ENCODE measurements around the gene TNIP2.
"Not testable (repeated sequence)": the region's sequence is repeated elsewhere in the genome, so short reads cannot be mapped to it uniquely, and the experiment has no call there.

Gene TNIP2

GRCh38 chr4:2743518-2744445, 12.4 kb downstream of the TNIP2 start:
- no peak for DNase-seq

GRCh38 chr4:2742823-2743517, 13.2 kb downstream of the TNIP2 start:
- no peak for DNase-seq

DNA sequence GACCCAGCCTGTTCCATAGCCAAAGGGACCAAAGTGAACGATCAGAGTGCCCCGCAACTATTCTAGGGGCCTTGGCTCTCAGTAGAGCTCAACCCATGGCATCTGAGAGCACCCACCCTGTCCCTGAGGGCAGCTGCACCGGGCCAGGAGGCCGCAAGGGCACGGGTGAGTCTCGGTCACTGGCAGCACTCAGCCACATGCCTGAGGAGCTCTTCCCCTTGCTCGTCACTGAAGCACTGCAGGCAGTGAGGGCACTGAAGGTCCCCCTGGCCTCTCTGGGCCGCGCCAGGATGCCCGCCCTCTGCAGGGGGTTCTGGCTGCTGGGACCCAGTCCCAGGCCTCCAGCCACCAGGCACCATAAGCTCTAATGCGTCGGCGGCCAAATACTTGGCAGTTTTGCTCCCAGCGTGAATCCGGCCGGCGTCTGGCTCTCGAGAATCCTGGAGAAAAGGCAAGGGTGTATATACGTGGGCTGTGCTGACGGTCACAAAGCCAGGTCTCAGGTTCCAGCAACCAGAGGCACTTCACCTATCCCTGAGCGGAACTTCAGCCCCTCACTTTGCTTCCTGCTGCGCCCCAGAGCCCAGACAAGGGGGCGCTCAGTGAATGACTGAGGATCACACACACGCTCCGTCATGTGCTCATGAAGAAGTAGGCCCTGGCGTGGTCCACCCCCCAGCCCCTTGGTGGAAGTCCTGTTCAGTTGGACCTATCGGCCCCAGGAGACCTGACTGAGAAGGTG, 13.9 kb downstream of the TNIP2 start:
- DNase-seq: no peak

DNA sequence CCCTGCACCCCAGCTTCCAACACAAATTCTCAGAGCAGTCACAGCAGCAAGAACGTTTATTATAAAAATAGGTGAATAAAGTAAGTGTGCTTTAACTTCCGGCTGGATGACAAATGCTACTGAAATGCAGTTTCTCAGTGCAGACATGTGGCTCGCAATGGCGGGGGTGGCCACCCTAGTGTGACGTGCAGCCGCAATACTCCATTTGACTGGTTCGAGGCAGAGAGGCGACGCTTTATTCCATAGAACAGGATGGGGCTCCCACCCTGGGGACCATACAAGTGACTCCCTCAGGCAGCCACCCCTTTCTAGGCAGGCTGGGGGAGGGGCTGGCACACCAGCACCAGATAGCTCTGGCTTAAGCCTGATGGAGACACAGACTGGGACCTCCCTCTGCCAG, 14.5 kb downstream of the TNIP2 start:
- no peak for DNase-seq

DNA sequence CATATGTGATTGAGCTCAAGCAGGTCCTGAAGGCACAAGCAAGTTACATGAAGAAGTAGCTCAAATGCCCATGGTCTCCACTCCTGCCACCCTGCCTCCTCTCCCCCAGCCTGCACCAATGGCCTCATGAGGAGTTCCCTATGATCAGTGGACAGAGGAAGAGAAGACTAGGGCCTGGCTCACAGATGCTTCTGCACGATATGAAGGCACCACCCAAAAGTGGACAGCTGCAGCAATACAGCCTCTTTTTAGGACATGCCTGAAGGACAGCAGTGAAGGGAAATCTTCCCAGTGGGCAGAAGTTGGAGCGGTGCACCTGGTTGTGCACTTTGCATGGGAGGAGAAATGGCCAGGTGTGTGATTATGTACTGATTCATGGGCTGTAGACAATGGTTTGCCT, 17.8 kb downstream of the TNIP2 start:
- not testable (repeated sequence) for DNase-seq

GRCh38 chr4:2735869-2736268, 20.3 kb downstream of the TNIP2 start:
- no peak for DNase-seq

DNA sequence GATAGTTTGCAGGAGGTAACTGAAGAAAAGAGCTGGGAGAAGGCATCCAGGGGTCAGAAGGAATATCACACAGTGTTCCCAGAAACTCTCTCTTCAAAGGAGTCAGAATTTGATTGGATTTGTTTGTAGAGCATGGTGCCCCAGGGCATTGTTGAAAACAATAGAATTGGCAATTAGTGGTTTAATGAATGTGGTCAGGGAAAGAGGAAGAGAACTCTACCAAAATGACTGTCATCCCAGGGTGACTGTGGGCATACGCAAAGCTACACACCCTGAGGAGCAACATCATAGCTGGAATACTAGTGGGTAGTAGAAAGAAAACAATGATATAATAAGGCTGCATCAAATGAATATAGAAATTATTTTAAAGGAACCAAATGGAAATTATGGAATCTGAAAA, 21.5 kb downstream of the TNIP2 start:
- DNase-seq: no peak

DNA sequence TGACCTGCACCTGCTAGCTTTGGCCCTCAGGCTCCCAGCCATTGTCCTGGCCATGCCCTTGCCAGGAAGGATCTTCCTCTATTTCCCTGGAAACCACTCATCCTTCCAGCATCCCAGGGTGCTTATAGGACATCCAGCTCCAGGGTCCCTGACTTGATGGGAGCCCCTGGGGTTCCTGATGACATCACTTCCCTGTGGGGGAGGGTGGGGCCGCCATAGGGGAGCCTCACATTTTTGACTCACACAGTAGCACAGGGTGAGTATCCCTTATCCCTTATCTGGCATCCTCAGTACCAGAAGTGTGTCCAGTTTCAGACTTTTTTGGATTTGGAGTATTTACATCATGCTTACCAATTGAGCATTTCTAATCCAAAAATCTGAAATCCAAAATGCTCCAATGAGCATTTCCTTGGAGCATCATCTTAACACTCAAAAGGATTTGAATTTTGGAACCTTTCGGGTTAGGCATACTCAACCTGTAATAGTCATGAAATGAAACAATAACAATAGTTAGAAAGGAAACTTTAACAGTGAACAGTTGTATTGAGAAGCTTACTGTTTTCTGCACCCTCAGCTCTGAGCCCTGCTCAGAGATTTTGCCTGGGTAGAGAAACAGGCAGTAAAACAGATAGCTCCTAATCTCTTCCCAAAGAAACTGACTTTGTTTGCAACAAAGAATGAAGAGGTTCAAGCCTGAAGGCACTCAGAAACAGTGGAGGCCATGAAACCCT, 22.1 kb downstream of the TNIP2 start:
- no peak for DNase-seq

DNA sequence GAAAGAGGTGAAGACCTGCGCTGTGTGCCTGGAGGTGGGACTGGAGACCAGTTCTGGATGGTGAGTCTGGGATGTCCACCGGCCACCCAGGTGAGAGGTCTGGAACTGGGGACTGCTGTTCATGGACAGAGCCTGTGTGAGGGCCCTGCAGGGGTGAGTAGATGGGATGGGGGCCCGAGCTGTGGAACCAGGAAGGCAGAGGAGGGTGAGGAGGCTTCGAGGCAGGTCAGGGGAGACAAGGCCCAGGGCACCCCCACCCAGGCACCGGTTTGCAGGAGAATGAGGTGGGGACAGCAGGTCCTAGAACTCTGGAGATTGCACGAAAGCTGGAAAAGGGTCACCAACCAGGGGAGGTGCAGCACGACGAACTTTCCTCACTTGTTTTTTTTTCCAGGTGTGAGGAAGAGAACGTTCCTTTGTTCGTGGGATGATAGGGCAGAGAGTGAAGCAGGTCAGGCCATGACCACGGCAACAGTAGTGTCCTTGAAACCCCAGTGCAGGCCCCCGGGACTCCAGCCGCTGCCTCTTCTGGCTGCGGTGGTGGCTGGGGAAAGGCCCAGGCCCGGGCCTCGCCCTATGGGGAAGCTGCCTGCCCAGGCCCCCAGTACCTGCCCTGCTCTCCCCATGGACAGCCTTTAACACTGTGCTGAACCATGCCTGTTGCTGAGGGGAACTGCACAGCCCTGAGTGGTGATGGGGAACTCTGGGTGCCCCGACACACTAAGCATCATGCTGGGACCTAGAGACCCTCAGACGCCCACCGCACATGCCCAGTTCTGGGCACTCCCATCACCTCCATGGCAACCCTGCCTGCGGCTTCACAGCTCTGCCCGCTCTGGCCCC, 22.9 kb downstream of the TNIP2 start:
- DNase-seq: no peak

DNA sequence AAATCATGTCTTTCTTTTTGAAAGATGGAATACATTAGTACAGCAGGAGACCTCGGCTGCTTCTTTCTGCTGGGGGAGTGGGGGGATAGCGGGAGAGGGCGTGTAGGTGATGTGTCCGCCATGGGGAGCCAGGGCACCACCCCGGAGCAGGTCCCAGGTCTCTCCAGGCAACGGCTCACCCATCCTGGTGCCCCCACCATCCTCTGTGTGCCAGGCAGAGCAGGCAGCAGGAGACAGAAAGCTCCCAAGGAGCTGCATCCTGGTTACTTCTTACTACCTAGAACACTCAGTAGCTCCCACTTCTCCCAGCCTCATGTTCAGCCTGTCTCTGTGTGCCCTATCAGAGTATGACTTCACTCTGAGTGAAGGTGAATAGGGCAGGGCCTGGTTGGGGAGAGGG, 23.6 kb downstream of the TNIP2 start:
- DNase-seq: no peak

- DNase-seq: no peak
These were observed 24.2 kb downstream of the TNIP2 start for GRCh38 chr4:2731907-2732317.

- DNase-seq: no peak
These were observed 26.6 kb downstream of the TNIP2 start for GRCh38 chr4:2729533-2729875.

- no peak for DNase-seq
These were observed 27.2 kb downstream of the TNIP2 start for GRCh38 chr4:2728806-2729532.

- peak; percentile 54 for DNase-seq
These were observed 27.9 kb downstream of the TNIP2 start for GRCh38 chr4:2728221-2728620.

GRCh38 chr4:2726881-2727280, 29.3 kb downstream of the TNIP2 start:
- not testable (repeated sequence) for DNase-seq

- DNase-seq: no peak
These were observed 30.8 kb downstream of the TNIP2 start for GRCh38 chr4:2725380-2725779.

GRCh38 chr4:2723751-2724150, 32.4 kb downstream of the TNIP2 start:
- no peak for DNase-seq

GRCh38 chr4:2722033-2722432, 34.1 kb downstream of the TNIP2 start:
- no peak for DNase-seq

- DNase-seq: no peak
These were observed 34.5 kb downstream of the TNIP2 start for GRCh38 chr4:2721586-2721985.

GRCh38 chr4:2716236-2716635, 39.9 kb downstream of the TNIP2 start:
- no peak for DNase-seq

GRCh38 chr4:2715426-2715825, 40.7 kb downstream of the TNIP2 start:
- DNase-seq: no peak
